ENCODE results near the gene GIMAP2.
"Not testable (repeated sequence)": the region's sequence is repeated elsewhere in the genome, so short reads cannot be mapped to it uniquely, and the experiment has no call there.

GRCh38 chr7:150676276-150676675, 9.2 kb upstream of the GIMAP2 start:
- not testable (repeated sequence) for TF ChIP-seq ZNF550 (CRISPR knock-in tag; IDR thresholded peaks at IDR 0.05; ENCODE audit: borderline replicate concordance); ZNF530 (CRISPR knock-in tag; IDR thresholded peaks at IDR 0.05; ENCODE audit: low read depth); FOXM1 (CRISPR knock-in tag; IDR thresholded peaks at IDR 0.05); FOXO4 (CRISPR knock-in tag; conservative IDR thresholded peaks at IDR 0.05); PHF21A (CRISPR knock-in tag; IDR thresholded peaks at IDR 0.05); NFATC3 (CRISPR knock-in tag; IDR thresholded peaks at IDR 0.05); ZNF12 (CRISPR knock-in tag; IDR thresholded peaks at IDR 0.05); ZBTB21 (CRISPR knock-in tag; IDR thresholded peaks at IDR 0.05); ZNF17 (CRISPR knock-in tag; IDR thresholded peaks at IDR 0.05); ZNF543 (CRISPR knock-in tag; IDR thresholded peaks at IDR 0.05); NFYB (CRISPR knock-in tag; IDR thresholded peaks at IDR 0.05)
